K562 (cell line): ENCODE results near the gene COX18. TPM values are rescaled to one million over a fixed set of nuclear protein-coding genes. Genes with fewer than 3 reads are reported as not detected.
A peak's percentile ranks its signal among the peaks of the same experiment; 100 is the strongest.

Source experiments
- ATAC-seq: fragments of 200-7000 bp; cut with Tn5 transposase; 3 replicates; pipeline ENCODE4 v1.9.1; 2020; ENCODE audit warnings: moderate library complexity
- BruUV-seq: library from RNA; stranded (reverse); fragments of 400-500 nt; replicated peaks from 2 replicates; lab custom pipeline; 2021; lab: Mats Ljungman, UMichigan
- CTCF ChIA-PET: fragments of 300-600 bp; formaldehyde crosslinking; extraction: SDS; loops from one replicate; lab custom pipeline; 2021; ENCODE audit warnings: low intra/inter-chr PET ratio; lab: Yijun Ruan, JAX
- POLR2A ChIA-PET: fragments of 300-600, 350-650 bp; sonication (Branson Sonifier 250); formaldehyde crosslinking; extraction: SDS; loops from one replicate; lab custom pipeline; 2021; ENCODE audit warnings: antibody characterized with exemption, inconsistent platforms; lab: Yijun Ruan, JAX
- DNase-seq, 4 experiments: peaks; one replicate each; pipeline versions ENCODE4 v3.0.0 to v3.0.0-alpha.2; 2011 to 2018; ENCODE audit warnings: low spot score in 3 of 4, mixed read lengths in 3 of 4; ENCODE audit errors: extremely low read depth in 1 of 4
- FAIRE-seq: peaks from 2 replicates; lab custom pipeline; 2011; peaks lifted over from hg19 to GRCh38; lab: Jason Lieb, UNC
- H2AFZ ChIP-seq: 2 replicates; pipeline ENCODE4 v1.6.0; 2011; ENCODE audit warnings: low read depth, low read length, control low read depth, inconsistent platforms
- H3K27ac ChIP-seq: fragments of 200-600 bp; 3 replicates; pipeline ENCODE4 v1.8.0; 2011; ENCODE audit warnings: low read depth, mild to moderate bottlenecking, control low read depth, inconsistent platforms, low read length, moderate library complexity, mixed read lengths; ENCODE audit errors: extremely low read depth
- H3K27me3 ChIP-seq, 2 experiments: fragments of 300-600 bp in 1 of 2; 2 replicates in 1 of 2; 3 replicates in 1 of 2; pipeline versions ENCODE4 v1.6.0 to v1.8.0; 2011; ENCODE audit warnings: inconsistent platforms in 2 of 2, low read length in 2 of 2, mild to moderate bottlenecking in 1 of 2, mixed read lengths in 1 of 2, moderate library complexity in 1 of 2; ENCODE audit not compliant: control insufficient read depth in 2 of 2, insufficient read depth in 2 of 2
- H3K36me3 ChIP-seq: fragments of 300-600 bp; 3 replicates; pipeline ENCODE4 v1.8.0; 2011; ENCODE audit warnings: mild to moderate bottlenecking, low read length, inconsistent platforms; ENCODE audit not compliant: control insufficient read depth, insufficient read depth
- H3K4me1 ChIP-seq, 2 experiments: fragments of 200-600 bp in 1 of 2; replicated peaks in 1 of 2; 2 replicates in 1 of 2; 3 replicates in 1 of 2; pipeline versions ENCODE4 v1.5.1 to v1.8.0; 2011; ENCODE audit warnings: inconsistent platforms in 2 of 2, low read length in 2 of 2, mild to moderate bottlenecking in 1 of 2, mixed read lengths in 1 of 2, moderate library complexity in 1 of 2; ENCODE audit not compliant: control insufficient read depth in 2 of 2, insufficient read depth in 2 of 2
- H3K4me2 ChIP-seq: 2 replicates; pipeline ENCODE4 v1.6.1; 2011; ENCODE audit warnings: low read length, control low read depth, inconsistent platforms, mixed read lengths; ENCODE audit not compliant: insufficient read depth
- H3K4me3 ChIP-seq: fragments of 200-600 bp; sonication (generic), shearing (Covaris generic); 2 replicates; pipeline ENCODE4 v1.5.1; 2016; ENCODE audit warnings: control low read depth, inconsistent platforms
- H3K79me2 ChIP-seq: fragments of 200-600 bp; 3 replicates; pipeline ENCODE4 v1.8.0; 2011; ENCODE audit warnings: low read length, inconsistent platforms; ENCODE audit not compliant: control insufficient read depth, insufficient read depth
- H3K9ac ChIP-seq, 2 experiments: 2 replicates each; pipeline versions ENCODE4 v1.6.0 to v1.6.1; 2011; ENCODE audit warnings: low read depth in 2 of 2, low read length in 2 of 2, control low read depth in 1 of 2, inconsistent platforms in 1 of 2, mild to moderate bottlenecking in 1 of 2, mixed read lengths in 1 of 2; ENCODE audit not compliant: insufficient read depth in 1 of 2
- H3K9me1 ChIP-seq: one replicate; pipeline ENCODE4 v1.6.0; 2011; ENCODE audit warnings: inconsistent platforms, mild to moderate bottlenecking, low read length, moderate library complexity; ENCODE audit not compliant: control insufficient read depth, insufficient read depth
- H3K9me3 ChIP-seq: replicated peaks from 2 replicates; pipeline ENCODE4 v1.5.1; 2011; ENCODE audit warnings: low read depth, low read length, inconsistent platforms; ENCODE audit not compliant: control insufficient read depth, insufficient read depth
- H4K20me1 ChIP-seq: replicated peaks from 2 replicates; pipeline ENCODE4 v1.6.1; 2011; ENCODE audit warnings: low read length, inconsistent platforms, mixed read lengths; ENCODE audit not compliant: control insufficient read depth, insufficient read depth
- CBFA2T3 ChIP-seq: fragments of 450-650 bp; IDR thresholded peaks from 2 replicates; pipeline ENCODE4 v1.6.1; 2017
- CREBBP ChIP-seq: IDR thresholded peaks from one replicate; pipeline ENCODE4 v1.6.1; 2012; ENCODE audit warnings: low read depth, mild to moderate bottlenecking, control low read depth, inconsistent platforms, low read length
- CXXC5 ChIP-seq: fragments of 250-450 bp; sonication (Bioruptor Pico); IDR thresholded peaks from 2 replicates; pipeline ENCODE4 v1.8.0; 2022; ENCODE audit warnings: inconsistent platforms, mild to moderate bottlenecking, moderate library complexity
- ETV5 ChIP-seq: sonication (generic); formaldehyde crosslinking; IDR thresholded peaks from 2 replicates; pipeline ENCODE4 v1.4.0; 2020; ENCODE audit warnings: low read depth, mild to moderate bottlenecking, missing genetic modification reagents
- HMGN3 ChIP-seq: IDR thresholded peaks from 2 replicates; pipeline ENCODE4 v1.6.1; 2011; ENCODE audit warnings: borderline replicate concordance, low read depth, mild to moderate bottlenecking, mixed read lengths, low read length; ENCODE audit not compliant: insufficient read length; ENCODE audit errors: extremely low read depth
- KAT2B ChIP-seq: IDR thresholded peaks from one replicate; pipeline ENCODE4 v1.6.1; 2012; ENCODE audit warnings: low read depth, mild to moderate bottlenecking, control low read depth, inconsistent platforms, low read length, moderate library complexity
- NBN ChIP-seq: fragments of 450-650 bp; IDR thresholded peaks from 2 replicates; pipeline ENCODE4 v1.6.1; 2016; ENCODE audit warnings: low read depth, mild to moderate bottlenecking
- POLR2AphosphoS5 ChIP-seq: IDR thresholded peaks from 2 replicates; pipeline ENCODE4 v1.6.1; 2011; ENCODE audit warnings: mild to moderate bottlenecking, low read depth, low read length, moderate library complexity; ENCODE audit not compliant: control insufficient read depth, insufficient read depth
- RBBP5 ChIP-seq: fragments of 200-600 bp; sonication (generic); IDR thresholded peaks from 2 replicates; pipeline ENCODE4 v1.6.1; 2012; ENCODE audit warnings: borderline replicate concordance, mild to moderate bottlenecking, low read length, control low read depth, inconsistent platforms; ENCODE audit not compliant: insufficient read depth, poor library complexity, severe bottlenecking
- SUPT5H ChIP-seq: fragments of 450-650 bp; IDR thresholded peaks from 2 replicates; pipeline ENCODE4 v1.6.1; 2016
- TEAD4 ChIP-seq, 2 experiments: sonication (generic) in 1 of 2; formaldehyde crosslinking in 1 of 2; IDR thresholded peaks; 2 replicates each; pipeline versions ENCODE4 v1.6.1 to v1.8.0; 2012 to 2022; ENCODE audit warnings: borderline replicate concordance in 1 of 2, inconsistent platforms in 1 of 2, low read length in 1 of 2, mild to moderate bottlenecking in 1 of 2, missing genetic modification reagents in 1 of 2
- ZNF583 ChIP-seq: fragments of 250-450 bp; sonication (Bioruptor Pico); IDR thresholded peaks from 2 replicates; pipeline ENCODE4 v1.4.0; 2020
- ZNF586 ChIP-seq: fragments of 450-650 bp; formaldehyde crosslinking; conservative IDR thresholded peaks from 2 replicates; pipeline ENCODE4 v1.4.0; 2020; ENCODE audit warnings: mild to moderate bottlenecking, moderate library complexity
- WGBS: fragments of 100-300 bp; shearing (Covaris generic); methylation state at CpG from one replicate; pipeline ENCODE4 v1.1.6; 2016; ENCODE audit warnings: low coverage, mixed read lengths; ENCODE audit not compliant: insufficient coverage; ENCODE audit errors: missing lambda C conversion rate; 5-methylcytosine and 5-hydroxymethylcytosine counted together
- in situ Hi-C: fragments of 300-500 bp; cut with MboI; formaldehyde crosslinking; loops from 4 replicates; pipeline ENCODE4 v1.15.0; 2018; ENCODE audit warnings: inconsistent platforms, mixed read lengths
- intact Hi-C: fragments of 100-400 bp; cut with micrococcal nuclease; formaldehyde crosslinking; loops from 2 replicates; pipeline ENCODE4 v1.14.2; 2022
- polyA plus RNA-seq, 8 experiments: library from polyadenylated mRNA; depleted of rRNA in 4 of 8; stranded (reverse) in 5 of 8; unstranded in 3 of 8; fragments of >200 nt; fragmentation: Nextera tagmentation in 2 of 8; fragmentation: Illumina TruSeq in 1 of 8; extraction: Ambion mirVana in 2 of 8; extraction: Trizol in 1 of 8; gene quantifications; 2 replicates each; pipeline versions ENCODE4 v1.2.1 to v1.2.3, GENCODE V29; 2011 to 2014; ENCODE audit warnings: inconsistent platforms in 1 of 8, missing spikeins in 1 of 8
- total RNA-seq, 7 experiments: library from RNA; depleted of rRNA in 6 of 7; stranded (reverse); fragments of >200 nt in 6 of 7; fragmentation: Illumina TruSeq in 2 of 7; extraction: Trizol in 2 of 7; gene quantifications; 2 replicates each; pipeline versions ENCODE4 v1.2.1 to v1.2.3, GENCODE V29; 2011 to 2021; ENCODE audit warnings: low replicate concordance in 1 of 7

Gene COX18
- total and polyA plus RNA-seq, 9 of the 15 experiments (the other 6 are each of a cell fraction or from before 2014, with no cell fraction given), result 7.0 to 21.3 (median 14.7) TPM

DNA sequence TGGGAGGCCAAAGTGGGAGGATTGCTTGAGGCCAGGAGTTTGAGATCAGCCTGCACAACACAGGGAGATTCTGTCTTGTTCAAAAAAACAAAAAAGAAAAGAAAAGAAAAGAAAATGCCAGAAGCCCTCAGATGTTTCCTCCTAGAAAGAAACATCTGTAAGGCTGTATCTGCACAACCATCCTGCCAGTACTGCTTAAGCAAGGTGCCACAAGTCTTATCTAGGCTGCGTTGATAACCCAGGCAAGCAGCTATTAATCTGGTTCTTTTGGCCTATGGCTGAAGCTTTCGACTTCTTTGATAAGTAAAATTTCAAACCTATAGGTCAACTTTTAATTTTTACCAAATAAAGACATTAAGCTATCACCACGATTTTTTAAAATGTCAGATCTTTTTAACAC, 3.1 kb downstream of the COX18 start:
- no peak overlapping the region for H3K4me2 ChIP-seq
- FAIRE-seq (no peak), ATAC-seq (no peak), DNase-seq (peak in 1 of 4 experiments; percentile 18)
- in situ Hi-C loops, result no loop called here
- ChIA-PET CTCF (no interaction called here), POLR2A (no interaction called here)
- H3K79me2 ChIP-seq, result peaks cover 24% of the 10 kb centered on the region
- peaks cover 35% of the 10 kb centered on the region for H3K36me3 ChIP-seq
- no peak overlapping the region for H3K27ac ChIP-seq
- no peak overlapping the region for H3K9ac ChIP-seq
- BruUV-seq, result no TSS peak
- no peak overlapping the region for H3K4me3 ChIP-seq
- H3K4me1 ChIP-seq, result peaks cover 5 to 23% of the 10 kb centered on the region in 2 experiments; a peak in 4 of 5 replicates
- intact Hi-C loops, result no loop called here
- 32% methylated on average over 3 of the region's 3 CpGs for WGBS
- no peaks in the 10 kb centered on the region for H3K27me3 ChIP-seq
- no peak overlapping the region for H2AFZ ChIP-seq
- 0 out of 2 replicates have a peak, but pooled peaks have one; percentile 29 for TF ChIP-seq TEAD4 (IDR thresholded peaks at IDR 0.05; ENCODE audit: low read length)
- TF ChIP-seq TEAD4 (CRISPR knock-in tag; IDR thresholded peaks at IDR 0.05; ENCODE audit: borderline replicate concordance), result no peak
- TF ChIP-seq NBN, result no peak
- peak; percentile 55 for TF ChIP-seq CBFA2T3
- no peak for TF ChIP-seq ETV5 (CRISPR knock-in tag)
- TF ChIP-seq CXXC5 (CRISPR knock-in tag), result peak; percentile 32; the same call in 1 of the 2 replicates
- H4K20me1 ChIP-seq, result no peaks in the 10 kb centered on the region
- no peaks in the 10 kb centered on the region for H3K9me1 ChIP-seq
- no peaks in the 10 kb centered on the region for H3K9me3 ChIP-seq

DNA sequence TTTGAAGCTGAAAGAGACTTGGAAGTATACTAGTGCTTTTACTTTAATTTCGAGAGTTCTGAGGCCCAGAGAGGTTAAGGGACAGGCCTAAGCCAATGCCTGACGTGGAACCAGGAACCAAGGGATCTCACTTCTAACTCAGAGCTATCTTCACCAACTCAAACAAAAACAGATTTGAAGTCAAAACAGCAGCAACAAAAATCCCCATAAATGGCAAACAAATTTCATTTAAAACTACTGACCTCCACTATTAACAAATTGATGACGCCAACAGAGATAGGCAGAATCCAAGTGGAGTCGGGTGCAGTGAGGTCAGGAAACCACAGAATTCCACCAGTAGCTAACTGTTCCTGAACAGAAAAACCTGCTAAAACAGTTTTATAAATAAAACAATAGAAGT, 5.0 kb downstream of the COX18 start:
- H3K79me2 ChIP-seq, result peaks cover 24% of the 10 kb centered on the region
- H3K27me3 ChIP-seq, result no peaks in the 10 kb centered on the region
- BruUV-seq, result no TSS peak
- no peak for ATAC-seq
- no peak overlapping the region for H3K27ac ChIP-seq
- no peak for FAIRE-seq
- H3K4me2 ChIP-seq, result no peak overlapping the region
- H3K4me3 ChIP-seq, result no peak overlapping the region
- in situ Hi-C loops (no loop called here), intact Hi-C loops (no loop called here)
- CTCF ChIA-PET, result no interaction called here
- no peak overlapping the region for H3K9ac ChIP-seq
- H3K4me1 ChIP-seq, result peaks cover 5 to 18% of the 10 kb centered on the region in 2 experiments; a peak in 4 of 5 replicates
- 79% methylated on average over 4 of the region's 4 CpGs for WGBS
- DNase-seq, result no peak
- peaks cover 51% of the 10 kb centered on the region for H3K36me3 ChIP-seq
- POLR2A ChIA-PET, result no interaction called here
- no peak overlapping the region for H2AFZ ChIP-seq
- H3K9me3 ChIP-seq, result no peaks in the 10 kb centered on the region
- no peaks in the 10 kb centered on the region for H4K20me1 ChIP-seq
- H3K9me1 ChIP-seq, result no peaks in the 10 kb centered on the region
- TF ChIP-seq ZNF586 (CRISPR knock-in tag) (no peak), POLR2AphosphoS5 (no peak), RBBP5 (no peak), KAT2B (no peak), HMGN3 (no peak), ZNF583 (CRISPR knock-in tag) (no peak), CREBBP (no peak), SUPT5H (no peak)
